ENCODE measurements around the gene SNAI3.

Gene SNAI3

GRCh38 chr16:88700322-88700635 is 14.0 kb upstream of the SNAI3 start:
- TF ChIP-seq TAF1 (IDR thresholded peaks at IDR 0.05; ENCODE audit: borderline replicate concordance, insufficient read depth, low read length) (no peak), REST (IDR thresholded peaks at IDR 0.05; ENCODE audit: insufficient read depth in 1 of 2, low read depth in 2 of 2, low read length in 2 of 2) (no peak), FOXP2 (optimal IDR thresholded peaks at IDR 0.05; ENCODE audit: borderline replicate concordance, extremely low read depth, extremely low read length, insufficient read depth) (no peak), SIN3A (IDR thresholded peaks at IDR 0.05; ENCODE audit: borderline replicate concordance, insufficient read depth, low read length) (no peak), POLR2AphosphoS5 (IDR thresholded peaks at IDR 0.05; ENCODE audit: low read depth, low read length) (no peak)

GRCh38 chr16:88699180-88699579 is 12.9 kb upstream of the SNAI3 start:
- TF ChIP-seq TAF1 (IDR thresholded peaks at IDR 0.05; ENCODE audit: borderline replicate concordance, insufficient read depth, low read length) (no peak), SIN3A (IDR thresholded peaks at IDR 0.05; ENCODE audit: borderline replicate concordance, insufficient read depth, low read length) (no peak), FOXP2 (optimal IDR thresholded peaks at IDR 0.05; ENCODE audit: borderline replicate concordance, extremely low read depth, extremely low read length, insufficient read depth) (no peak), REST (IDR thresholded peaks at IDR 0.05; ENCODE audit: insufficient read depth in 1 of 2, low read depth in 2 of 2, low read length in 2 of 2) (no peak), POLR2AphosphoS5 (IDR thresholded peaks at IDR 0.05; ENCODE audit: low read depth, low read length) (no peak)

- TF ChIP-seq REST (IDR thresholded peaks at IDR 0.05; ENCODE audit: insufficient read depth in 1 of 2, low read depth in 2 of 2, low read length in 2 of 2) (no peak), TAF1 (IDR thresholded peaks at IDR 0.05; ENCODE audit: borderline replicate concordance, insufficient read depth, low read length) (no peak), POLR2AphosphoS5 (IDR thresholded peaks at IDR 0.05; ENCODE audit: low read depth, low read length) (no peak), SIN3A (IDR thresholded peaks at IDR 0.05; ENCODE audit: borderline replicate concordance, insufficient read depth, low read length) (no peak), FOXP2 (optimal IDR thresholded peaks at IDR 0.05; ENCODE audit: borderline replicate concordance, extremely low read depth, extremely low read length, insufficient read depth) (no peak)
Measured at GRCh38 chr16:88698646-88699045, 12.3 kb upstream of the SNAI3 start.

GRCh38 chr16:88697831-88698615 is 11.7 kb upstream of the SNAI3 start:
- TF ChIP-seq SIN3A (IDR thresholded peaks at IDR 0.05; ENCODE audit: borderline replicate concordance, insufficient read depth, low read length) (no peak), TAF1 (IDR thresholded peaks at IDR 0.05; ENCODE audit: borderline replicate concordance, insufficient read depth, low read length) (no peak), FOXP2 (optimal IDR thresholded peaks at IDR 0.05; ENCODE audit: borderline replicate concordance, extremely low read depth, extremely low read length, insufficient read depth) (no peak), POLR2AphosphoS5 (IDR thresholded peaks at IDR 0.05; ENCODE audit: low read depth, low read length) (no peak), REST (IDR thresholded peaks at IDR 0.05; ENCODE audit: insufficient read depth in 1 of 2, low read depth in 2 of 2, low read length in 2 of 2) (no peak)

All from PFSK-1 (cell line).